DOHH2 (cell line): ENCODE data around the gene KIRREL3.

Experiments used
- H3F3A ChIP-seq: fragments of 200-600 bp; sonication (generic), shearing (Covaris generic); 2 replicates; pipeline ENCODE4 v1.6.0; 2016; ENCODE audit warnings: antibody characterized with exemption, mild to moderate bottlenecking; ENCODE audit not compliant: control insufficient read depth, insufficient read depth
- H3K27ac ChIP-seq: fragments of 200-600 bp; sonication (generic); 2 replicates; pipeline ENCODE4 v1.5.1; 2014; ENCODE audit warnings: low read depth, mild to moderate bottlenecking, low read length, moderate library complexity
- H3K27me3 ChIP-seq: fragments of 200-600 bp; sonication (generic); 2 replicates; pipeline ENCODE4 v1.6.1; 2014; ENCODE audit warnings: mild to moderate bottlenecking, low read length, mixed read lengths; ENCODE audit not compliant: control insufficient read depth
- H3K36me3 ChIP-seq: fragments of 200-600 bp; sonication (generic); 2 replicates; pipeline ENCODE4 v1.6.1; 2014; ENCODE audit warnings: mild to moderate bottlenecking, low read length, moderate library complexity, mixed read lengths; ENCODE audit not compliant: control insufficient read depth
- H3K4me1 ChIP-seq: fragments of 200-600 bp; sonication (generic); 2 replicates; pipeline ENCODE4 v1.6.1; 2014; ENCODE audit warnings: mild to moderate bottlenecking, low read length, mixed read lengths; ENCODE audit not compliant: control insufficient read depth
- H3K4me2 ChIP-seq: fragments of 200-600 bp; sonication (generic); 2 replicates; pipeline ENCODE4 v1.6.0; 2014; ENCODE audit warnings: mild to moderate bottlenecking, low read length, moderate library complexity
- H3K4me3 ChIP-seq: fragments of 200-600 bp; sonication (generic); 2 replicates; pipeline ENCODE4 v1.5.1; 2014; ENCODE audit warnings: mild to moderate bottlenecking, low read length, mixed read lengths
- H3K79me2 ChIP-seq: fragments of 200-600 bp; sonication (generic); 2 replicates; pipeline ENCODE4 v1.6.1; 2014; ENCODE audit warnings: mild to moderate bottlenecking, low read length, mixed read lengths; ENCODE audit not compliant: control insufficient read depth
- H3K9me2 ChIP-seq: fragments of 200-600 bp; sonication (generic); replicated peaks from 2 replicates; pipeline ENCODE4 v1.6.1; 2014; ENCODE audit warnings: mild to moderate bottlenecking, low read length, mixed read lengths; ENCODE audit not compliant: control insufficient read depth
- H3K9me3 ChIP-seq: fragments of 200-600 bp; sonication (generic); 2 replicates; pipeline ENCODE4 v1.6.1; 2014; ENCODE audit warnings: antibody characterized with exemption, low read length, mixed read lengths; ENCODE audit not compliant: control insufficient read depth, insufficient read depth
- H4K20me1 ChIP-seq: fragments of 200-600 bp; sonication (generic); 2 replicates; pipeline ENCODE4 v1.6.0; 2014; ENCODE audit warnings: low read depth, mild to moderate bottlenecking, antibody characterized with exemption, low read length, moderate library complexity; ENCODE audit not compliant: control insufficient read depth, insufficient read depth
- EZH2phosphoT487 ChIP-seq: fragments of 200-600 bp; sonication (generic); IDR thresholded peaks from 2 replicates; pipeline ENCODE4 v1.6.1; 2017; ENCODE audit warnings: borderline replicate concordance, mild to moderate bottlenecking, antibody characterized with exemption, low read length, moderate library complexity, mixed read lengths
- TF ChIP-seq, protein P1 (sequence below): fragments of 200-600 bp; sonication (generic); IDR thresholded peaks from one replicate; pipeline ENCODE4 v1.5.1; 2014; ENCODE audit warnings: antibody characterized with exemption, mild to moderate bottlenecking, low read depth, low read length; ENCODE audit not compliant: poor library complexity, severe bottlenecking

KIRREL3 gene

DNA sequence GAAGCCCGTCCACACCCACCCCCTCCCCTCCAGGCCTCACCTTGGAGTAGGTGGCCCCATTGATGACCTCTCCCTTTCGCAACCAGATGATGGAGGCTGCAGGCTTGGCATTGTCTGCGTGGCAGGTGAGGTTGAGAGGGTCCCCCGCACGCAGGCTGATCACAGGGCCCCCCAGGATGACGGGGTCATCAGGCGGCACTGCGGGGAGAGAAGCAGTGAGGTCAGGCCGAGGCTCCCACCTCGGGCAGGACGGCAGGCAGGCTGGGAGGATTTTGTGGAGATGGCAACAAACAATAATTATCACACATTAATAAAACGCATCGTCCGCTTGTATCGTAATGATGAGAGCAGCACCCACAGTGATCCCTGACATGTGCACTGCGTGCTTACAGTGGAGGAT, 527.3 kb downstream of the KIRREL3 start:
- no peak overlapping the region for H3K4me2 ChIP-seq
- no peaks in the 10 kb centered on the region for H3K79me2 ChIP-seq
- H4K20me1 ChIP-seq = no peaks in the 10 kb centered on the region
- peaks cover 15% of the 10 kb centered on the region for H3K4me1 ChIP-seq
- H3K27me3 ChIP-seq = no peaks in the 10 kb centered on the region
- no peaks in the 10 kb centered on the region for H3K9me2 ChIP-seq
- no peaks in the 10 kb centered on the region for H3F3A ChIP-seq
- H3K36me3 ChIP-seq = no peaks in the 10 kb centered on the region
- no peak for TF ChIP-seq EZH2phosphoT487
- TF ChIP-seq, protein P1, sequence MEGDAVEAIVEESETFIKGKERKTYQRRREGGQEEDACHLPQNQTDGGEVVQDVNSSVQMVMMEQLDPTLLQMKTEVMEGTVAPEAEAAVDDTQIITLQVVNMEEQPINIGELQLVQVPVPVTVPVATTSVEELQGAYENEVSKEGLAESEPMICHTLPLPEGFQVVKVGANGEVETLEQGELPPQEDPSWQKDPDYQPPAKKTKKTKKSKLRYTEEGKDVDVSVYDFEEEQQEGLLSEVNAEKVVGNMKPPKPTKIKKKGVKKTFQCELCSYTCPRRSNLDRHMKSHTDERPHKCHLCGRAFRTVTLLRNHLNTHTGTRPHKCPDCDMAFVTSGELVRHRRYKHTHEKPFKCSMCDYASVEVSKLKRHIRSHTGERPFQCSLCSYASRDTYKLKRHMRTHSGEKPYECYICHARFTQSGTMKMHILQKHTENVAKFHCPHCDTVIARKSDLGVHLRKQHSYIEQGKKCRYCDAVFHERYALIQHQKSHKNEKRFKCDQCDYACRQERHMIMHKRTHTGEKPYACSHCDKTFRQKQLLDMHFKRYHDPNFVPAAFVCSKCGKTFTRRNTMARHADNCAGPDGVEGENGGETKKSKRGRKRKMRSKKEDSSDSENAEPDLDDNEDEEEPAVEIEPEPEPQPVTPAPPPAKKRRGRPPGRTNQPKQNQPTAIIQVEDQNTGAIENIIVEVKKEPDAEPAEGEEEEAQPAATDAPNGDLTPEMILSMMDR = no peak
- H3K4me3 ChIP-seq = no peak overlapping the region
- H3K9me3 ChIP-seq = no peaks in the 10 kb centered on the region
- H3K27ac ChIP-seq = no peak overlapping the region

DNA sequence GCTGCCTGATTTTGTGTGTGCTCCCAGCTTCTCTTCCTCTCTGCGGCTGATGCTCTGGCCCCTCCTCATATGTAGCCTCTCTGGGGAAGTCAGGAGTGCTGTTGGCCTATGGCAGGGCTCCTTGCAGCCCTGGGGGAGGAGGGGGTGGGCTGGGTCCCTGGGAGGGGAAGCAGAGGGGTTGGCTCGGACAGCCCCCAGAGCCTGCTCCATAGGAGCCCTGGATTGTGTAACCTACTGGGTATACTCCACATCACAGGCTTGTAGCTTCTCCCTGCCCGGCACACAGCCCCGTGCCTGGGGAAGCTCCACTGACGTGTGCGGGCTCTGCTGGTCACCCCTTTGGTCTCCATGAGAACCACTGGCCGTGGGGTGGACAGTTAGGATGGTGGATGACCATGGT, 531.3 kb downstream of the KIRREL3 start:
- H3K36me3 ChIP-seq = no peaks in the 10 kb centered on the region
- H3K9me3 ChIP-seq = no peaks in the 10 kb centered on the region
- H3K79me2 ChIP-seq = no peaks in the 10 kb centered on the region
- H3K27me3 ChIP-seq = no peaks in the 10 kb centered on the region; the same call in 1 of the 2 replicates
- no peak overlapping the region for H3K4me3 ChIP-seq
- H4K20me1 ChIP-seq = no peaks in the 10 kb centered on the region
- no peak overlapping the region for H3K4me2 ChIP-seq
- no peak overlapping the region for H3K27ac ChIP-seq
- TF ChIP-seq, protein P1 = no peak
- no peak for TF ChIP-seq EZH2phosphoT487
- H3K4me1 ChIP-seq = peaks cover 42% of the 10 kb centered on the region
- H3F3A ChIP-seq = peaks cover 3% of the 10 kb centered on the region; the same call in 1 of the 2 replicates
- H3K9me2 ChIP-seq = no peaks in the 10 kb centered on the region

DNA sequence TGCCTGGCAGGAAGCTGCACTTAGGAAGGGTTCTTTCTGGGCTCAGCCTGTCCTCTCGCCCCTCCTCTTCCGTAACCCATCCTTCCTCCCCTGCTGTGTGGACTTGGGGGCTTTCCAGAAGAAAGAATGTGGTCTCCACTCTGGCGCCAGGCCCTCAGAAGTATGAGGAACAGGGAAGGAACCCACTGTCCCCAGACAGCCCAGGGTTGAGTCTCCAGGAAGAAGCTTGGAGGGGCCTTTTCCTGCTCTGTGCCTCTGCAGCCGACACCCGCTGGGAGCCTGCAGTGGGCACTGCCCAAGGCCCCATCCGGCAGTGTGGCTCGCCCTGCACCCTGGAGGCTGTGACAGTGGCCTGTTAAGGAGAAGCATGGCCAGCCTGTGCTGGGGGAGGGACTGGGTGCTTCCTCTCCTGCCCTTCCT, 532.5 kb downstream of the KIRREL3 start:
- Histone ChIP-seq H3K27ac (no peak overlapping the region), H3K9me2 (no peaks in the 10 kb centered on the region), H3K79me2 (no peaks in the 10 kb centered on the region), H4K20me1 (no peaks in the 10 kb centered on the region), H3K27me3 (no peaks in the 10 kb centered on the region; the same call in 1 of the 2 replicates), H3F3A (peaks cover 3% of the 10 kb centered on the region; the same call in 1 of the 2 replicates), H3K4me3 (no peak overlapping the region), H3K4me1 (peaks cover 46% of the 10 kb centered on the region), H3K36me3 (no peaks in the 10 kb centered on the region), H3K9me3 (no peaks in the 10 kb centered on the region), H3K4me2 (peak overlapping the region; percentile 95)
- no peak for TF ChIP-seq EZH2phosphoT487
- TF ChIP-seq, protein P1 = no peak
